Measurements from ENCODE around the gene VCPKMT.
A peak's percentile ranks its signal among the peaks of the same experiment; 100 is the strongest.

The VCPKMT gene

GRCh38 chr14:50116181-50116956, at the start of gene VCPKMT:
TSS of gene VCPKMT (minus strand) at chr14:50116572. CDS start at chr14:50116552, 20 bp downstream.
- peak; percentile 89 for DNase-seq (ENCODE audit: low spot score)

DNA sequence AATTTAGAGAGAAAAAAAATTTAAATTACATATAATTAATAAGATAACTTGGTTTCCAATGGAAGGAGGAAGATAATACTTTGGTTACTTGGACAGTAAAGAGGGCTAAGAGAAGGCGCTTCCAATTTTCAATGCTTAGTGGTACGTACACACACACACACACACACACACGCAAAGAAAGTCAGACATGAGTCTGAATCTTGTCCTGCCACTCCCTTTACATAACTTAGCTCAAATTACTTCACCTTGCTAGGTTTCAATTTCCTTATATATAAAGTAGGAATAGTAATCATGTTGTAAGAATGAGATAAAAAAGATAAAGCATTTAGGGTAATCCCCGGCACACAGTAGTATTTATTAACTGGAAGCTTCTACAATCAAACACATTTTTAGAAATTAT, 39.7 kb upstream of the VCPKMT start:
- DNase-seq (ENCODE audit: low spot score): no peak

GRCh38 chr14:50148799-50149198, 32.4 kb upstream of the VCPKMT start:
- DNase-seq (ENCODE audit: low spot score): no peak

GRCh38 chr14:50139192-50139591, 22.8 kb upstream of the VCPKMT start:
- DNase-seq (ENCODE audit: low spot score): no peak

DNA sequence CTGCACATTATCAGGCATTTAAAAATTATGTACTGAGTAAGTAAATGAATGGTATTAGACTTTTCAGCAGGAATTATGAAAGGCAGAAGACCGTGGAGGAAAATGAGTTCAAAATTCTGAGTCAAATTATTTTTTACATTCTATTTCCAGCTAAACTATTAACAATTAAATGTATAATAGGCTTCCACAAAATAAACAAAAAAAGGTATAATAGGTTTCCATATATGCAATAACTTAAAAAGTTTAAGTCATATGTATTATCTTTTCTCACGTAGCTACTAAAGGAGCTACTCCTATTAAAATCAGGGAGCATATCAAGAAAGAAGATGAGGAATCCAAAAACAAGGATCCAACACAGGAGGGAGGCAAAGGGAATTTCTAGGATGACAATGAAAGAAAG, 11.4 kb upstream of the VCPKMT start:
- no peak for DNase-seq (ENCODE audit: low spot score)

DNA sequence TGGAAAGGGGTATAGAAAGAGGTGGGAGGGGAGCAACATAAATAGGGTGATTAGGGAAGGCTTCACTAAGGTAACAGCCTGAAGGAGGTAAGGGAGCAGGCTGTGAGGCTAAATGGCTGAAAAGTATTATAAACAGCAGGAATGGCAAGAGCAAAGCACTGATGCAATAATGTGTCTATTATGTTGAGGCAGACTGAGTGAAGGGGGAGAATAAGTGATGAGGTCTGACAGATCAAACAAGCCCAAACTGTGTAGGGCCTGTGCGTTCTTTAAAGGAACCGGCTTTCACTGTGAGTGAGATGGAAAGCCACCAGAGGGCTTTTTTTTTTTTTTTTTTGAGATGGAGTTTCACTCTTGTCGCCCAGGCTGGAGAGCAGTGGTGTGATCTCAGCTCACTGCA, 6.7 kb upstream of the VCPKMT start:
- DNase-seq (ENCODE audit: low spot score): peak; percentile 60

DNA sequence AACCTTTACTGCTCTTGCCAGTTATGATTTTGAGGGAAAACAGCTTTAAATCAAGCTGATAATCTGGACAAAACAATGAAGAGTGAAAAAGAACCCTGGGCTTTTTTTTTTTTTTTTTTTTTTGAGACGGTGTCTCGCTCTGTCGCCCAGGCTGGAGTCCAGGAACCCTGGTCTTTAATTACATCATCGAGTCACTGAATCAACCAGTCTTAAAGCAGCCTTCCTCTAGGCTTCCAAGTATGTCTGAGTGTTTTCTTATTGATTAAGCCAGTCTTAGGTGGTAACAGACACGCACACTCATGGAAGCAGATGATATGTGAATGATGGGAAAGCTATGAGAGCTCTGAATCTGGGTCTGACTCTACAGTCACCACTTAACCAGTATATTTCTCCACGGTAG, 5.9 kb upstream of the VCPKMT start:
- DNase-seq (ENCODE audit: low spot score): peak; percentile 13

- DNase-seq (ENCODE audit: low spot score): no peak
Observed at GRCh38 chr14:50121486-50121885, 5.1 kb upstream of the VCPKMT start.

GRCh38 chr14:50117456-50117855, 1.1 kb upstream of the VCPKMT start:
- peak; percentile 79 for DNase-seq (ENCODE audit: low spot score)

GRCh38 chr14:50116966-50117365, 594 bp upstream of the VCPKMT start:
- DNase-seq (ENCODE audit: low spot score): peak; percentile 69

DNA sequence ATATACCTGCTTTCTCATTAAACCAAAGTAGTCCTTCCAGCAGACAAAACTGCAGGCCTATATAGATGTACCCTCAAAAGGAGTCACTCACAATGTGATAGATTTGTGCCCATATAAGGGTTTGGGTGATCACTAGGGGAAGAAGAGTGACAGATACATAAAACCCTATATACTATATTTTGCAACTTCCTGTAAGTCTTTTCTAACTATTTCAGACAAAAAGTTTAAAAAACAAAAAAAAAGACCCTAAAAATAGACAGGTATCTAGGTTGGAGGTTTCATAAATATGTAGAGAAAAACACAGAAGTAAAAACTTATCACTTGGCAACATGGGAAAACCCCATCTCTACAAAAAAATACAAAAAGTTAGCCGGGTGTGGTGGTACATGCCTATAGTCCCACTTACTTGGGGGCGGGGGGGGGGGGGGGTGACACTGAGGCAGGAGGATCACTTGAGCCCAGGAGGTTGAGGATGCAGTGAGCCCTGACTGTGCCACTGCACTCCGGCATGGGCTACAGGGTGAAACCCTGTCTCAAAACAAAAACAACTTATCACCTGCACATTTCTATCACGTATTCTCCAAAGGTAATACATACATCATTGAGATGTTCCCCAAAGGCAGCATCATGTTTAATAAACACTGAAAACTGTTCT, 2.9 kb downstream of the VCPKMT start:
- no peak for DNase-seq (ENCODE audit: low spot score)

- DNase-seq (ENCODE audit: low spot score): no peak
Observed at GRCh38 chr14:50110323-50111037, 5.9 kb downstream of the VCPKMT start.

DNA sequence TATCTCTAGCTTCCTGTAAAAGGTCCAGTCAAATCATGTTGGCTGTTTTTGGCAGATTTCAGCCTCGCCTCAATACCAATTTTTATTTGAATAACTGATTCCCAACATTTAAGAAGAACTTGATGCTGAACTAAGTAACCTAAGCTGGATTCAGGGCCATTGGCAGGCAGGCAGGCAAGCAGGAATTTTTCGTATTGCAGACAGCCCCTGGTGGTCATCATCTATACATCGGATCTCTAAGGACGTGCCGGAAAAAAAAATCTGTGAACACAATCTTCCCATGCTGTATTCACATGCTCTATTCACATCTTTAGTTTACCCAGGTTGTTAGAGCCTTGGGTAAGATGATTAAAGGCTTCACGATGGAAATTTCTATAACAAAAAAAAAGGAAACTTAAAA, 7.0 kb downstream of the VCPKMT start:
- DNase-seq (ENCODE audit: low spot score): no peak

DNA sequence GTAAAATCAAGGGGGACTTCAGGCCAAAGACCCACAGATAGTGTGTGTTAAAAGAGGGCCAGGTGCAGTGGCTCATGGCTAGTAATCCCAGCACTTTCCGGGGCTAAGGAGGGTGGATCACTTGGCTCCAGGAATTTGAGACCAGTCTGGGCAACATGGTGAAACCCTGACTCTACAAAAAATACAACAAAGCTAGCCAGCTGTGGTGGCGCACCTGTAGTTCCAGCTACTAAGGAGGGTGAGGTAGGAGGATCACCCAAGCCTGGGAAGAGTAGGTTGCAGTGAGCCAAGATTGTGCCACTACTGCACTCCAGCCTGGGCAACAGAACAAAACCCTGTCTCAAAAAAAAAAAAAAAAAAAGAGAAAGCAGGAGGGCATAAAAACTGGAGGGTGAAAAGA, 8.5 kb downstream of the VCPKMT start:
- DNase-seq (ENCODE audit: low spot score): no peak

- no peak for DNase-seq (ENCODE audit: low spot score)
Observed at GRCh38 chr14:50106178-50106577, 10.2 kb downstream of the VCPKMT start.

- no peak for DNase-seq (ENCODE audit: low spot score)
Observed at GRCh38 chr14:50103558-50103957, 12.8 kb downstream of the VCPKMT start.

- DNase-seq (ENCODE audit: low spot score): no peak
Observed at GRCh38 chr14:50101417-50101816, 15.0 kb downstream of the VCPKMT start.

DNA sequence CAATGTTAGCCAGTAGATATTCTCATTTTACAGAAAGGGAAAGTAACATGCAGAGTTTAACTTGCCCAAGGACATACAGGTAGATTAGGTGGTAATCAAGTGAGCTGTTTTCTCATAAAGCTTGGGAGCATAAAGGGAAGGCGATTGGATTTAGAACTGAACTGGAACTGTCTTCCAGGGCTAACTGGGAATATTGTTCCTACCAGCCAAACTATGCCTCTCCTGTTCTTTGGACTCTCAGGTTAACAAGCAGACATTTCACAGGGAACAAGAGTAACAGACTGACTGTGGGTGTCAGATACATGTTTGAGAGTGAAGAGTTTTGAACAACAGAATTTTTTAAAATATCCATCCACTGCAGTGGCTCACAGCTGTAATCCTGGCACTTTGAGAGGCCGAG, 15.6 kb downstream of the VCPKMT start:
- DNase-seq (ENCODE audit: low spot score): no peak

GRCh38 chr14:50099335-50099734, 17.0 kb downstream of the VCPKMT start:
- DNase-seq (ENCODE audit: low spot score): no peak

GRCh38 chr14:50095895-50096294, 20.5 kb downstream of the VCPKMT start:
- no peak for DNase-seq (ENCODE audit: low spot score)

DNA sequence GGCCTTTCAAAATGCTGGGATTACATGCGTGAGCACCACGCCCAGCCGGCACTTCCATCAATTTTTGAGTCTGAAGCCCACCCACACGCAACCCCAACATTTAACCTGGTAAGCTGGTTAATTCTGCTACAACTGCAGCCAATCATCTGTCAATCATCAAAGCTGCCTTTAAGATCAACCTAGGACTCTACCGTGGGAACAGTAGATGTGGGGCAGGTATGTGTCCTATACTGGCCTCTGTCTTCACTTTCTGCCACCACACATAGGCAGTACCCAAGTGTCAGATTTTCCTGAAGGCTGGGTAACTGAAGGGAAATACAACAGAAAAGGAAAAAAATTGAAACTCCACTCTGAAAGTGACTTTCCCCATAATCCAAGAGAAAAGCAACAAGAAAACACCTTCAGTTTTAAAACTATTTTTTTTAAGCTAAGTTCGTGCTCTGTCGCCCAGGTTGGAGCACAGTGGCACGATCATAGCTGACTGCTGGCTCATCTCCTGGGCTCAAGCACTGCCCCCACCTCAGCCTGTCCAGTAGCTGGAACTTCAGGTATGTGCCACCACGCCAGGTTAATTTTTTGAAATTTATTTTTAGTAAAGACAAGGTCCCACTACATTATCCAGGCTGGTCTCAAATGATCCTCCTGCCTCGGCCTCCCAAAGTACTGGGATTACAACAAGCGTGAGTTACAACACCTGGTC, 22.2 kb downstream of the VCPKMT start:
- DNase-seq (ENCODE audit: low spot score): no peak

GRCh38 chr14:50093496-50093895, 22.9 kb downstream of the VCPKMT start:
- no peak for DNase-seq (ENCODE audit: low spot score)

Data from globus pallidus (tissue), 1 donor.